K562 (cell line): ENCODE measurements around the gene HNRNPH3. TPM values are rescaled to one million over a fixed set of nuclear protein-coding genes. Genes with fewer than 3 reads are reported as not detected.

Experiments used
- ZNF445 ChIP-seq: fragments of 250-450 bp; sonication (Bioruptor Pico); IDR thresholded peaks from 2 replicates; pipeline ENCODE4 v1.4.0; 2020; ENCODE audit warnings: low read depth, mild to moderate bottlenecking, moderate library complexity
- polyA plus RNA-seq, 8 experiments: library from polyadenylated mRNA; depleted of rRNA in 4 of 8; stranded (reverse) in 5 of 8; unstranded in 3 of 8; fragments of >200 nt; fragmentation: Nextera tagmentation in 2 of 8; fragmentation: Illumina TruSeq in 1 of 8; extraction: Ambion mirVana in 2 of 8; extraction: Trizol in 1 of 8; gene quantifications; 2 replicates each; pipeline versions ENCODE4 v1.2.1 to v1.2.3, GENCODE V29; 2011 to 2014; ENCODE audit warnings: inconsistent platforms in 1 of 8, missing spikeins in 1 of 8
- total RNA-seq, 7 experiments: library from RNA; depleted of rRNA in 6 of 7; stranded (reverse); fragments of >200 nt in 6 of 7; fragmentation: Illumina TruSeq in 2 of 7; extraction: Trizol in 2 of 7; gene quantifications; 2 replicates each; pipeline versions ENCODE4 v1.2.1 to v1.2.3, GENCODE V29; 2011 to 2021; ENCODE audit warnings: low replicate concordance in 1 of 7
- TF ChIP-seq, protein P1 (sequence below): fragments of 450-650 bp; formaldehyde crosslinking; IDR thresholded peaks from 2 replicates; pipeline ENCODE4 v1.4.0; 2020; ENCODE audit warnings: mild to moderate bottlenecking, moderate library complexity
- TF ChIP-seq, protein P2 (sequence below), 2 experiments: fragments of 450-650 bp; IDR thresholded peaks; 2 replicates each; pipeline ENCODE4 v1.6.1; 2016; ENCODE audit warnings: mild to moderate bottlenecking in 2 of 2, borderline replicate concordance in 1 of 2, low read depth in 1 of 2, moderate library complexity in 1 of 2

HNRNPH3 gene
- total and polyA plus RNA-seq, 9 of the 15 experiments (the other 6 are each of a cell fraction or from before 2014, with no cell fraction given) = 52.8 to 562 (median 152) TPM

DNA sequence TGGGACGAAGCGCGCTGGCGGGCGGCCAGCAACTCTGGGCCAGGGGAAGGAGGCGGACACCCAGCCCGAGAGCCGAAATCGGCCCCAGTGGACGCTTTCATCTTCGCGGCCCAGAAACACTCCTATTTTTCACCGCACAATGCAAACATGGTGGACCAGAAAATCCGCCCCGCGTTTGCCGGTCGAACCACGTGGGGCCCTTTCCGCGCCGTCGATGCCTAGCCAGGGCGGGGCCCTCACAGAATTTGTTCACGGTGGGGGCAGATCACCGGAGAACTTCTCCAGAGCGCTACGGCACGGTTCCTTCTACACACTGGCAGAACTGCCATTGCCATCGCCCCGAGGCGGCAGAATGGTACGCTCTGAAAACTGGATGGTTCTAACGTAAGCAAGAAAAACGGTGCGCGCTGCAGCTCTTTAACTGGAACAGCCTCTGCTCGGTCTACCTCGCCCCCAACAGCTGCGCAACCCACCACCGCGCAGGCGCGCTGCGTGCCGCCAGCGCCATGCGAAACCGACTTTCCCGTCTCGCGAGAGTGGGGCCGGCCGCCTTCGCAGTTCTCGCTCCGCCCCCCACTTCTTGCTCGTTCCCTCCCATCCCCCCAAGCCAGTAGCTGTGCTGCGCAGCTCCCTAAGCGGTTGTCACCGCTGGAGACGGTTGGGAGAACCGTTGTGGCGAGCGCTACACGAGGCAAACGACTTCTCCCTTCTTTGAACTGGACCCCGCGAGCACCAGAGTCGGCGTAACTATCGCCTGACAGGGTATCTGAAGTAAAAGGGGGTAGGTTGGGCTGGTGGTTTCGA, at the start of gene HNRNPH3 (continued):
- TF ChIP-seq, protein P1, sequence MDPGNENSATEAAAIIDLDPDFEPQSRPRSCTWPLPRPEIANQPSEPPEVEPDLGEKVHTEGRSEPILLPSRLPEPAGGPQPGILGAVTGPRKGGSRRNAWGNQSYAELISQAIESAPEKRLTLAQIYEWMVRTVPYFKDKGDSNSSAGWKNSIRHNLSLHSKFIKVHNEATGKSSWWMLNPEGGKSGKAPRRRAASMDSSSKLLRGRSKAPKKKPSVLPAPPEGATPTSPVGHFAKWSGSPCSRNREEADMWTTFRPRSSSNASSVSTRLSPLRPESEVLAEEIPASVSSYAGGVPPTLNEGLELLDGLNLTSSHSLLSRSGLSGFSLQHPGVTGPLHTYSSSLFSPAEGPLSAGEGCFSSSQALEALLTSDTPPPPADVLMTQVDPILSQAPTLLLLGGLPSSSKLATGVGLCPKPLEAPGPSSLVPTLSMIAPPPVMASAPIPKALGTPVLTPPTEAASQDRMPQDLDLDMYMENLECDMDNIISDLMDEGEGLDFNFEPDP = 0 out of 2 replicates have a peak, but pooled peaks have one; percentile 63
- no peak for TF ChIP-seq ZNF445 (CRISPR knock-in tag)
- TF ChIP-seq, protein P2, sequence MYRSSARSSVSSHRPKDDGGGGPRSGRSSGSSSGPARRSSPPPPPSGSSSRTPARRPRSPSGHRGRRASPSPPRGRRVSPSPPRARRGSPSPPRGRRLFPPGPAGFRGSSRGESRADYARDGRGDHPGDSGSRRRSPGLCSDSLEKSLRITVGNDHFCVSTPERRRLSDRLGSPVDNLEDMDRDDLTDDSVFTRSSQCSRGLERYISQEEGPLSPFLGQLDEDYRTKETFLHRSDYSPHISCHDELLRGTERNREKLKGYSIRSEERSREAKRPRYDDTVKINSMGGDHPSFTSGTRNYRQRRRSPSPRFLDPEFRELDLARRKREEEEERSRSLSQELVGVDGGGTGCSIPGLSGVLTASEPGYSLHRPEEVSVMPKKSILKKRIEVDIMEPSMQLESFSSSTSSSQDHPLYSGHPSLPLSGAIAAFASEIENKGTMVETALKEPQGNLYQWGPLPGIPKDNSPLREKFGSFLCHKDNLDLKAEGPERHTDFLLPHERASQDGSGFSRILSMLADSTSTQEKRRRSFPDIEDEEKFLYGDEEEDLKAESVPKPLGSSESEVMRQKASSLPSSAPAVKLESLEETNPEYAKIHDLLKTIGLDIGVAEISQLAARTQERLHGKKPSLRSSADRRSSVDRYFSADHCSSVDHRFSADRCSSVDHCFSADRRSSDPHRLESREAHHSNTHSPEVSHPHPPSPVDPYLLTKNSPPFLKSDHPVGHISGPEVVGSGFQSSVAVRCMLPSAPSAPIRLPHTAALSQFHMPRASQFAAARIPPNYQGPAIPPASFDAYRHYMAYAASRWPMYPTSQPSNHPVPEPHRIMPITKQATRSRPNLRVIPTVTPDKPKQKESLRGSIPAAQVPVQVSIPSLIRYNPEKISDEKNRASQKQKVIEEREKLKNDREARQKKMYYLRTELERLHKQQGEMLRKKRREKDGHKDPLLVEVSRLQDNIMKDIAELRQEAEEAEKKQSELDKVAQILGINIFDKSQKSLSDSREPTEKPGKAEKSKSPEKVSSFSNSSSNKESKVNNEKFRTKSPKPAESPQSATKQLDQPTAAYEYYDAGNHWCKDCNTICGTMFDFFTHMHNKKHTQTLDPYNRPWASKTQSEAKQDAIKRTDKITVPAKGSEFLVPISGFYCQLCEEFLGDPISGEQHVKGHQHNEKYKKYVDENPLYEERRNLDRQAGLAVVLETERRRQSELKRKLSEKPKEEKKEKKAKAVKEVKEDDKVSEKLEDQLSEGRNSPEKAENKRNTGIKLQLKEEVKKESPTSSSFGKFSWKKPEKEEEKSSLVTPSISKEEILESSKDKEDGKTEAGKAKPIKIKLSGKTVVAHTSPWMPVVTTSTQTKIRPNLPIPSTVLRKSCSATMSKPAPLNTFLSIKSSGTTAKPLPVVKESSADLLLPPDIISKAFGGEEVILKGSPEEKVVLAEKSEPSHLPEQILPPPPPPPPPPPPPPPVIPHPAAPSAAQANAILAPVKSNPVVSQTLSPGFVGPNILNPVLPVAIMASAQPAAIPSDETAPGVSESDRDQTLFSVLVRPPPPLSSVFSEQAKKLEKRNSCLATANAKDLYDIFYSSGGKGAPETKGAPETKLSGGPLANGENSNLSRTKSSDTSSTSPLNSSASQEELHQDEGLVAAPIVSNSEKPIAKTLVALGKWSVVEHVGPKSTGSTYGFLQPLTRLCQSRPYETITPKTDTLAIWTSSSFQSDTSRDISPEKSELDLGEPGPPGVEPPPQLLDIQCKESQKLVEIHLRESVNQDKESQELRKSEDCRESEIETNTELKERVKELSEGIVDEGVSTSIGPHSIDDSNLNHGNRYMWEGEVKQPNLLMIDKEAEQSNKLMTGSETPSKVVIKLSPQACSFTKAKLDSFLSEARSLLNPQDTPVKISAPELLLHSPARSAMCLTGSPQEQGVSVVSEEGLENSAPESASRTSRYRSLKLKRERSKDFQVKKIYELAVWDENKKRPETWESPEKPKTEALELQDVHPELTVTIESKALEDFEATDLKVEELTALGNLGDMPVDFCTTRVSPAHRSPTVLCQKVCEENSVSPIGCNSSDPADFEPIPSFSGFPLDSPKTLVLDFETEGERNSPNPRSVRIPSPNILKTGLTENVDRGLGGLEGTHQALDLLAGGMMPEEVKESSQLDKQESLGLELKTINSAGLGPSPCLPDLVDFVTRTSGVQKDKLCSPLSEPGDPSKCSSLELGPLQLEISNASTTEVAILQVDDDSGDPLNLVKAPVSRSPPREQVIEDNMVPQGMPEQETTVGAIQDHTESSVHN (IDR thresholded peaks at IDR 0.05; ENCODE audit: borderline replicate concordance in 1 of 2, low read depth in 1 of 2) = no peak
